GM19455 (cell line): ENCODE data around the gene GPC5.
"Not testable (repeated sequence)": the region's sequence is repeated elsewhere in the genome, so short reads cannot be mapped to it uniquely, and the experiment has no call there.

Source experiments
- ATAC-seq: cut with Tn5 transposase; IDR thresholded peaks from one replicate; pipeline ENCODE4 v1.9.1; 2021; ENCODE audit not compliant: unreplicated experiment

GPC5 gene

DNA sequence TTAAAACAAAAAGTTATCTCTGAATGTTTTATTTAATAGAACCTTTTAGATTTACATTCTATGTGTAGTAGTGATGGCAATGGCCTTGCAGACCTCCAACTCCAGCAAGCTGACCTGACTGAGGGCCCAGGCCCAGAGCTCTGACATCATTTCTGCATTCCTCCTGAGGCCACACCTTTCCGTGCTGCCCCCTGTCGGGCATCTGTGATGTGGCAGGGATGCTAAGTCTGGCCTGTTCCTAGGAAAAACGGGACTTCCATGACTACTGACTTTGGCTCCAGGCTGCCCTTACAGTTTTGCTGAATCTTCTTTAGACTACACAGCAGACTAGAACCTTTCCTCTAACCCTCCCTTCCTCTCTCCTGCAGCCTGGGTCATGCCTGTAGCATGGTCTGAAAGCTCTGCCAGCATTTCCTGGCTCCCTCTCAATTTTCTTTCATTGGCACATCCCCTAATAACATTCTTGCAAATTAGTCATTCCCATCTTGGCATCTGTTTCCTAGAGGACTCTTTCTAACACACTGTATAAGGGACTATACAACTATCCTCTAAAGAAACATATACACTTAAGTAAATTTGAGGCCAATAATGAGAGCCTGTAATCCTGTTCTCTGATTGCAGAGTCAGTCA is 249.1 kb downstream of the GPC5 start:
- ATAC-seq: no peak

- ATAC-seq: no peak
Observed at GRCh38 chr13:91648012-91648411, 249.6 kb downstream of the GPC5 start.

- ATAC-seq: no peak
Observed at GRCh38 chr13:91649456-91649855, 251.0 kb downstream of the GPC5 start.

GRCh38 chr13:91652404-91653301 is 254.2 kb downstream of the GPC5 start:
- no peak for ATAC-seq

GRCh38 chr13:91655731-91656130 is 257.3 kb downstream of the GPC5 start:
- no peak for ATAC-seq

- no peak for ATAC-seq
Observed at GRCh38 chr13:91657283-91657682, 258.9 kb downstream of the GPC5 start.

DNA sequence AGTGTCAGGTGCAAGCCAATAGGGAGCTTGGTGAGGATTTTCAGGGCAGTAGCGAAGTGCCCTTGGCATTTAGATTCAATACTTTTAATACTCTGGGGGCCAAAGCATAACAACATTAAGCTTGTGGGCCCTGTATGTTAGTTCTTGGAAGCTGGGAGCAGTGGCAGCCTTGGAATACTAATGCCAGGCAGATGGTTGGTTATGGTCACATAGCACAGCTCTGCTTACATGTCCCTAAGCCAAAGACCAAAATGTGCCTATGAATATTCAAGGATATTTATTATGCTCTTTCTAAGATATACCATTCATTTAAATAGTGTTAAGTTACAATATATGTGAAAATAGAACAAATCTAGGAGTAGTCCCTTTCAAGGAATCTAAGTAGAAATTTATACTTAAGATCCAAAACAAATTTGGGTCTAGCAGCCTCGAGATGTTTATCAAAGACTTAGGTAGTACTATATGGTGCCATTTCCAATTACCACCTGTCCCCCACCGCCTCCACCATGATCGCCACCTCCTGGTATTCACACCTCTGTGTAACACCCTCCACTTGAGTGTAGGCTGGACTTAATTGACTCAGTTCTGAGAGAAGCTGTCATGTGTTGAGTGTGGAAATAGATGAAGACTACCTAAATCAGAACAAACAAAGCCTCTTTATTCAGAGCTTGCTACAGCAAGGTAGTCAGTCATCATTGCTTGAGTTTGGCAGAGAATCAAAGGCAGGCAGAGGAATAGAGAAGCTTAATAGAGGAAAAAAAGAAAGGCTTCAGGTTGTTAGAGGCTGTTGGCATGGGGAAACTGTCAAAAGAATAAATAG is 261.0 kb downstream of the GPC5 start:
- no peak for ATAC-seq

DNA sequence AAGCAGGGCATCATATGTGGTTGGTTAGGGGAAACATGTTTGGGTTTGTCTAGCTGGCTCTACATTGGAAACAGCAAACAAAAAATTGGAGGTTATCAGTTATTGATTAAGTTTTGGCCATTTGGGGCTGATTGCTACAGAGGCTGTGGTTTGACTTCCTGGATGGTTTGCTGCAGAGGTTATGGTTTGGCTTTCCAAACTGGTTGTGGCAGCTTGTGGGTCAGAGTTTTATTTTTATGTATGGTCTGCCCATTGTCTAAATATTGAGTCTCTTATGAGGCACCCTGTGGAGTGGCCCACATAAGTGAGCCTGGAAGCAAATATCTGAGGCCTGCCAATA is 261.6 kb downstream of the GPC5 start:
- no peak for ATAC-seq

- peak; percentile 64 for ATAC-seq
Observed at GRCh38 chr13:91661692-91662490, 263.5 kb downstream of the GPC5 start.

GRCh38 chr13:91664039-91664438 is 265.6 kb downstream of the GPC5 start:
- no peak for ATAC-seq

- ATAC-seq: no peak
Observed at GRCh38 chr13:91667486-91667885, 269.1 kb downstream of the GPC5 start.

DNA sequence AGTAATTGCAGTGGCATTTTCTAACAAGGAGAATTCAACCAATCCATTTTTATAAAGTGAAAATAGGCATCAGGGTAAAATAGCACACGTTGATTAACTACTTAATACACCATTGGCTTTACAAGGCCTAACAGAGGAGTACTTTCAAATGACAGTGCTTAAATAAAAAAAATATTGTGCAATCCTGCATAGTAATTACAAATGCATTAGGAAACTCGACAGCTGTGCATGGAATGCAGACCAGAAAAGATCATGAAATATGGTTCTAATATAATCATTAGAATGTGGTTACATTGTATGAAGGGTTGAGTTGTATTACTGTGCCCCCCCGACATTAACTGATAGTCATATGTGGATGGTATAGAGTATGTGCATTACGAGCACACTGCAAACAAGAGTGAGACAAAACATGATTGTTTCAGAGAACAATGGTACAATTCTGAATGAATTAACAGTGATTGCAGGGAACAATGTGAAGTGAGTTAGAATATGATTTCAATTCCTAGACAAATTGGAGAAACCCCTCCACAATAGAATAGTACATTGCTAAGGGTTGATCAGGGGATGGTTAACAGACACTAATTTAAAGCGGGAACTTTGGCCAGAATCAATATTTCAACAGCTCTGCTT is 270.6 kb downstream of the GPC5 start:
- no peak for ATAC-seq

DNA sequence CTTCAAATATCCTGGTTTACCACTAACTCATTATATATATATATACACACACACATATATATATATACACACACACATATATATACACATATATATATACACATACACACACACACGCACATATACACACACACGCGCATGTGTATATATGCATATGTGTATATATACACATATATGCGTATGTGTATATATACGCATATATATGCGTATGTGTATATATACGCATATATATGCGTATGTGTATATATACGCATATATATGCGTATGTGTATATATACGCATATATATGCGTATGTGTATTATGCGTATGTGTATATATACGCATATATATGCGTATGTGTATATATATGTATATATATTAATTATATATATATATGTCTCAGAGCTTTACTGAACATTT is 275.9 kb downstream of the GPC5 start:
- ATAC-seq: not testable (repeated sequence)

DNA sequence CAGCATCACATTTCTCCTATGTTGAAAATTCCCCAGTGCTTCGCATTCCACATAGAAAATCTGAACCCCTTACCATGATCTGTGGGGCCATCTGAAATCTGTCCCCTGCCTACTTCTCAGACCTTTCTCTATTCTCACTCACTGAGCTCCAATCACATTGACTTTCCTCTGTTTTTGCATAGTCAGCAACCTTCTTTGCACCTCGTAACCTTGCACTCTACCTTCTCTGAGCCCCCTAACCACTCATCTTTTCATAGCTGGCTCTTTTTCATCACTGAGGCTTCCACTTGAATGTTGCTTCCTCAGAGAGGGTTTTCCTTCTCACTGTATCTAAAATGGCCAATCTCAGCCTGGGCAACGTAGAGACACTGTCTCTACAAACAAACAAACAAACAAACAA is 286.3 kb downstream of the GPC5 start:
- no peak for ATAC-seq

- ATAC-seq: no peak
Observed at GRCh38 chr13:91690944-91691343, 292.5 kb downstream of the GPC5 start.

DNA sequence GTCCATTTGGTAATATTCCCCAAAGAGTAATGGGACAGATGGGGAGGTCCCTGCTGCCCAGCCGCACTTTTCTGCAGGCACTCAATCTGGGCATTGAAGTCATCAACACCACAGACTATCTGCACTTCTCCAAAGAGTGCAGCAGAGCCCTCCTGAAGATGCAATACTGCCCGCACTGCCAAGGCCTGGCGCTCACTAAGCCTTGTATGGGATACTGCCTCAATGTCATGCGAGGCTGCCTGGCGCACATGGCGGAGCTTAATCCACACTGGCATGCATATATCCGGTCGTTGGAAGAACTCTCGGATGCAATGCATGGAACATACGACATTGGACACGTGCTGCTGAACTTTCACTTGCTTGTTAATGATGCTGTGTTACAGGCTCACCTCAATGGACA is 295.0 kb downstream of the GPC5 start:
- no peak for ATAC-seq

GRCh38 chr13:91698308-91698707 is 299.9 kb downstream of the GPC5 start:
- ATAC-seq: no peak

DNA sequence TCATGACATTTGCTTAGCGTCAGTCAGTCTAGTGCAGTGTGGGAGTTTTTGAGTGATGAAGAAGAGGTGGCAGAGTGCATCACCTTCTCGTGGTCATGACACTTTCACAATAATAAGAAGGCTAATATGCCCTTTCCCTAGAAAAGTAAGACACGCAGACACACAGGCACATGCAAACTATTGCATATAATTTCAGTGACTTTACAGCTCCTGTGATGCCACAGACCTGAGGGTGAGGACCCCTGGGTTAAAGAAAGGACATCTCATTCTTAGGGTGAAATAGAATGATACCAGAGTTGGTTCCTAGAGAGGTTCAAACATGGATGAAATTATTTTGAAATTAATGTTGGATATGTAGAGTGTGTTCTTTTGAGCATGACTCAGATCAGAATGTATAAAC is 300.3 kb downstream of the GPC5 start:
- no peak for ATAC-seq

GRCh38 chr13:91699863-91700262 is 301.4 kb downstream of the GPC5 start:
- ATAC-seq: no peak

DNA sequence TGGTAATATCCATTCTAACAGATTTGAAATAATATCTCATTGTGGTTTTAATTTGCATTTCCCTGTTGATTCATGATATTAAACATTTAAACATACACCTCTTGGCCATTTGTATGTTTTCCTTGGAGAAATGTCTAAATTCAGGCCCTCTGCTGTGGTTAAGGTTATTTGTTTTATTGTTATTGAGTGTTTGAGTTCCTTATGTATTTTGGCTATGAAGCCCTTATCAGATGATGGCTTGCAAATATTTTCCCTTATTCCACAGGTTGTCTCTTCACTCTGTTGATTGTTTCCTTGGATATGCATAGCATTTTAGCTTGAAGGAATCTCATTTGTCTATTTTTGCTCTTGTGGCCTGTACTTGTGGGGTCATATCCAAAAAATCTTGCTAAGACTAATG is 303.6 kb downstream of the GPC5 start:
- no peak for ATAC-seq

DNA sequence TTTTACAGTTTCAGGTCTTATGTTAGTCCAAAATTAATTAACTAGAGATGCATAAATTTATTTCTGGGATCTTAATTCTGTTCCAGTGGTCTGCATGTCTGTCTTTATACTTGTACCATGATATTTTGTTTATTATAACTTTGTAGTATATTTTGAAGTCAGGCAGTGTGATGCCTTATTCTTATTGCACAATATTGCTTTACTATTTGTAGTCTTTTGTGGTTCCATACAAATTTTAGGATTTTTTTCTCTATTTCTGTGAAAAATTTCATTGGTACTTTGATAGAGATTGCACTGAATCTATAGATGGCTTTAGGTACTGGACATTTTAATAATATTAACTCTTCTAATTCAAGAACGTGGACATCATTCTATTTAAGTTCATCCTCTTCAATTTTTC is 304.0 kb downstream of the GPC5 start:
- no peak for ATAC-seq
